Cortex of kidney (tissue), 1 donor: ENCODE data around the gene RPP21.

ENCODE experiments used
- DNase-seq: peaks from one replicate; lab custom pipeline; 2025; lab: John Stamatoyannopoulos, UW

Gene RPP21

GRCh38 chr6:30344868-30345671 lies at the start of gene RPP21:
TSS of gene RPP21 (plus strand) at chr6:30345156. CDS start at chr6:30345172, 16 bp downstream.
- peak; percentile 33 for DNase-seq

- DNase-seq, result no peak
These were observed 49.1 kb upstream of the RPP21 start for GRCh38 chr6:30295837-30296236.

GRCh38 chr6:30304002-30304401 lies 41.0 kb upstream of the RPP21 start:
- DNase-seq, result no peak

- DNase-seq, result no peak
These were observed 33.9 kb upstream of the RPP21 start for GRCh38 chr6:30311101-30311500.

GRCh38 chr6:30311671-30312070 lies 33.3 kb upstream of the RPP21 start:
- DNase-seq, result no peak

GRCh38 chr6:30312266-30312665 lies 32.7 kb upstream of the RPP21 start:
- DNase-seq, result no peak

- DNase-seq, result no peak
These were observed 32.2 kb upstream of the RPP21 start for GRCh38 chr6:30312676-30313321.

GRCh38 chr6:30315156-30315555 lies 29.8 kb upstream of the RPP21 start:
- no peak for DNase-seq

- DNase-seq, result no peak
These were observed 26.9 kb upstream of the RPP21 start for GRCh38 chr6:30317913-30318589.

GRCh38 chr6:30319146-30319835 lies 25.7 kb upstream of the RPP21 start:
- DNase-seq, result no peak

GRCh38 chr6:30321692-30322388 lies 23.1 kb upstream of the RPP21 start:
- DNase-seq, result no peak

GRCh38 chr6:30322527-30323501 lies 22.1 kb upstream of the RPP21 start:
- DNase-seq, result no peak

- no peak for DNase-seq
These were observed 21.1 kb upstream of the RPP21 start for GRCh38 chr6:30323806-30324205.

GRCh38 chr6:30325150-30325872 lies 19.6 kb upstream of the RPP21 start:
- no peak for DNase-seq

GRCh38 chr6:30325873-30326525 lies 19.0 kb upstream of the RPP21 start:
- no peak for DNase-seq

- DNase-seq, result peak; percentile 29
These were observed 18.3 kb upstream of the RPP21 start, which contains the start of gene TRIM39 for GRCh38 chr6:30326526-30327231. TSS of gene TRIM39 (plus strand) at chr6:30326927. CDS start at chr6:30329318, 2,391 bp downstream.

GRCh38 chr6:30327232-30327746 lies 17.7 kb upstream of the RPP21 start:
- DNase-seq, result no peak

GRCh38 chr6:30328397-30328796 lies 16.6 kb upstream of the RPP21 start:
- no peak for DNase-seq
